Measurements from ENCODE around the gene CAMTA1. TPM values are rescaled to one million over a fixed set of nuclear protein-coding genes. Genes with fewer than 3 reads are reported as not detected.

The CAMTA1 gene
- total and polyA plus RNA-seq, 8 donors, result 42.8 to 213 (median 118) TPM

DNA sequence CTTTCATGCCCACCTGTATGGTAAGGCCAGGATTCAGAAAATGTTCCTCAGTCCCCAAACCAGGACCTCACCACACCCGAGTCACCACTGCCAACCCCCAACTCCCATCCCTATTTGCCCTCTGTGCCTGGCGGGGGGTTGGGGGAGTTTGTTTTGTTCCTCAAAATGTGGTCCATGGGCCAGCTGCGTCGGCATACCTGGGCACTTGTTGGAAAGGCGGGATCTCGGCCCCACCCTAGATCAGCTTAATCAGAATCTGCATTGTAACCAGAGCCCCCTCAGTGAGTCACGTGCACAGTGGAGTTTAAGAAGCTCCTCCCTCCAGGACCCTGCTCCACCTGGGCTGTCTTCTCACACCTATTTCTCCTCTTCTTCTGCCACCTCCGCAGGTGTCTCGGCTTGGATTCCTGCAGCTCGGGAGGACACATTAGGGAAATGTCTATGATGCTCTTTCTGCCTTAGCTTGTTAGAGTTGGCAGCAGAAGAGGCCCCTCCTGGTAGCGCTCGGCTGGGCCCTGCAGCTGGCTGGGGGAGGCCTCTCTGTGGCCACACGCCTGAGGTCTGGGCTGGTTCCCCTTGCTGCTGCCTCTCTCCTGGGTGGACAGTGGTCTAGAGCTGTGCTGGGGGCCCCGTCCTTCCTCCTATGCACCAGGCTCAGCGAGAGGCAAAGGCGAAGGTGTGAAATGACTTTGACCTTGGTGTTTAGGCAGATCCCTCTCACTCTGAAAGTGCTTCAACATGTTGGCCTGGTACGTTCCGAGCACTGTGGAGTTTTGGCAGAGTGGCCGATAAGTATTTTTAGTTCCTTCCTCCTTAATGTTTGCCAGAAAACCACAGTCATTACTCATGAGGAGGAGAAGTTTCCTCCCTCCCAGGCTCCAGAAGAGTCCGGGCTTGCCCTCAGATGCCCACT is 41.8 kb upstream of the CAMTA1 start:
- peak; percentile 58 to 68 for DNase-seq
- TF ChIP-seq POLR2AphosphoS5 (IDR thresholded peaks at IDR 0.05) (peak in 2 of 3 donors; percentile 32 to 41), EP300 (IDR thresholded peaks at IDR 0.05) (no peak)
- Histone ChIP-seq H3K27ac (peak overlapping the region; percentile 73 to 89 (median 79)), H3K36me3 (no peaks in the 10 kb centered on the region), H3K4me3 (no peak overlapping the region), H3K9me3 (no peaks in the 10 kb centered on the region), H3K27me3 (no peaks in the 10 kb centered on the region), H3K4me1 (peaks cover 10 to 26% (median 17%) of the 10 kb centered on the region in 4 donors)
- 35 to 37% (median 37%) methylated on average over 20 of the region's 20 CpGs for WGBS, 5 donors
- intact Hi-C loops (cut with DNase I; ENCODE audit: low total_unique reads), result no loop called here

DNA sequence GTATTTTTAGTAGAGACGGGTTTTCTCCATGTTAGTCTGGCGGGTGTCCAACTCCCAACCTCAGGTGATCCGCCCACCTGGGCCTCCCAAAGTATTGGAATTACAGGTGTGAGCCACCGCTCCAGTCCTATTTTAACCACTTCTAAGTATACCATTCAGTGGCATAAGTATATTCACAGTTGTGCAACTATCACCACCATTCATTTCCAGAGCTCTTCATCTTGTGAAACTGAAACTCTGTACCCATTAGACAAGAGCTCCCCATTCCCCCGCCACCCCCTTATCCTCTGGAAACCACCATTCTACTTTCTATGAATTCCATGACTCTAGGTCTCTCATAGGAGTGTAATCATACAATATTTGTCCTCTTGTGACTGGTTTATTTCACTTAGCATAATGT is 40.2 kb upstream of the CAMTA1 start:
- WGBS, 5 donors, result 83 to 89% (median 87%) methylated on average over 5 of the region's 5 CpGs
- TF ChIP-seq POLR2A (IDR thresholded peaks at IDR 0.05), result no peak
- TF ChIP-seq EP300 (IDR thresholded peaks at IDR 0.05), result no peak
- TF ChIP-seq POLR2AphosphoS5 (IDR thresholded peaks at IDR 0.05), result no peak
- TF ChIP-seq, protein P1, sequence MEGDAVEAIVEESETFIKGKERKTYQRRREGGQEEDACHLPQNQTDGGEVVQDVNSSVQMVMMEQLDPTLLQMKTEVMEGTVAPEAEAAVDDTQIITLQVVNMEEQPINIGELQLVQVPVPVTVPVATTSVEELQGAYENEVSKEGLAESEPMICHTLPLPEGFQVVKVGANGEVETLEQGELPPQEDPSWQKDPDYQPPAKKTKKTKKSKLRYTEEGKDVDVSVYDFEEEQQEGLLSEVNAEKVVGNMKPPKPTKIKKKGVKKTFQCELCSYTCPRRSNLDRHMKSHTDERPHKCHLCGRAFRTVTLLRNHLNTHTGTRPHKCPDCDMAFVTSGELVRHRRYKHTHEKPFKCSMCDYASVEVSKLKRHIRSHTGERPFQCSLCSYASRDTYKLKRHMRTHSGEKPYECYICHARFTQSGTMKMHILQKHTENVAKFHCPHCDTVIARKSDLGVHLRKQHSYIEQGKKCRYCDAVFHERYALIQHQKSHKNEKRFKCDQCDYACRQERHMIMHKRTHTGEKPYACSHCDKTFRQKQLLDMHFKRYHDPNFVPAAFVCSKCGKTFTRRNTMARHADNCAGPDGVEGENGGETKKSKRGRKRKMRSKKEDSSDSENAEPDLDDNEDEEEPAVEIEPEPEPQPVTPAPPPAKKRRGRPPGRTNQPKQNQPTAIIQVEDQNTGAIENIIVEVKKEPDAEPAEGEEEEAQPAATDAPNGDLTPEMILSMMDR (IDR thresholded peaks at IDR 0.05), result no peak
- H3K9me3 ChIP-seq, result no peaks in the 10 kb centered on the region
- H3K4me1 ChIP-seq, result peaks cover 10 to 26% (median 17%) of the 10 kb centered on the region in 4 donors
- H3K27me3 ChIP-seq, result no peaks in the 10 kb centered on the region
- no peak overlapping the region for H3K4me3 ChIP-seq
- no peak overlapping the region for H3K27ac ChIP-seq
- H3K36me3 ChIP-seq, result no peaks in the 10 kb centered on the region
- intact Hi-C loops (cut with DNase I; ENCODE audit: low total_unique reads), result no loop called here
- DNase-seq, result no peak

DNA sequence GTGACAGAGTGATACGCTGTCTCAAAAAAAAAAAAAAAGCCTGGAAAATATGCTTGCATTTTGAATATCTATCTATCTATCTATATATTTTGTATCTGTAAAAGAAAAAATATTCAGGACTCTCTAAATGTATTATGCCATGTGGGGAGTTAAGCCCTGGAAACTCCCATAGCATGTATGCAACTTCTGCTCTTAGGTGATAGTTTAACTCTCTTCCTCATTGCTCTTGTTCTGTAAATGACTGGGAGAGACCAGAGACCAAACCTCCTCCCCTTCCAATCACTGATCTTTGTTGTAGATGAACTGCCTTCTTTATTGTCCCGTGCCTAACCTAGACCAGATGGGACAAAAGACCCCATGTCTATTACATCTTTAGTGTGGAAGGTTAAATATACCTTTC is 37.6 kb upstream of the CAMTA1 start:
- H3K27ac ChIP-seq, result no peak overlapping the region
- no peak overlapping the region for H3K4me3 ChIP-seq
- no peaks in the 10 kb centered on the region for H3K27me3 ChIP-seq
- no peak for DNase-seq
- no peaks in the 10 kb centered on the region for H3K9me3 ChIP-seq
- peaks cover 10 to 26% (median 16%) of the 10 kb centered on the region in 4 donors for H3K4me1 ChIP-seq
- intact Hi-C loops (cut with DNase I; ENCODE audit: low total_unique reads), result no loop called here
- TF ChIP-seq EP300 (IDR thresholded peaks at IDR 0.05) (no peak), POLR2A (IDR thresholded peaks at IDR 0.05) (no peak), POLR2AphosphoS5 (IDR thresholded peaks at IDR 0.05) (no peak)
- TF ChIP-seq, protein P1 (IDR thresholded peaks at IDR 0.05), result no peak
- H3K36me3 ChIP-seq, result no peaks in the 10 kb centered on the region
- WGBS, 5 donors, result 89 to 93% (median 91%) methylated on average over 2 of the region's 2 CpGs

DNA sequence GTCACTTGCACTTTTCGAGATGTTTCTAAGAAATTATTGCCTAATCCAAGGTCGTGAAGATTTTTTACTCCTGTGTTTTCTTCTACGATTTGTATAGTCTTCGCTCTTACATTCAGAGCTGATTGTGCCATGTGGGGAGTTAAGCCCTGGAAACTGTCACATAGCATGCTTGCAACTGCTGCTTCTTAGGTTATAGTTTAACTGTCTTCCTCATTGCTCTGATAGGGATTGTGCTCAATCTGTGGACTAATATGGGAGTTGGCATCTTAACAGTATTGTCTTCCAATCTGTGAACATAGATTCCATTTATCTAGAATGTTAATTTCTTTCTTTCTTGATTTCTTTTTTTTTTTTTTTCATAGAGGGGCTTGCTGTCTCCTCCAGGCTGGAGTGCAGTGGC is 34.8 kb upstream of the CAMTA1 start:
- TF ChIP-seq POLR2AphosphoS5 (IDR thresholded peaks at IDR 0.05), result no peak
- TF ChIP-seq, protein P1 (IDR thresholded peaks at IDR 0.05), result no peak
- TF ChIP-seq EP300 (IDR thresholded peaks at IDR 0.05), result no peak
- no peak for TF ChIP-seq POLR2A (IDR thresholded peaks at IDR 0.05)
- Histone ChIP-seq H3K27ac (no peak overlapping the region), H3K4me1 (peaks cover 0 to 7% (median 0%) of the 10 kb centered on the region in 4 donors), H3K36me3 (no peaks in the 10 kb centered on the region), H3K9me3 (no peaks in the 10 kb centered on the region), H3K27me3 (no peaks in the 10 kb centered on the region), H3K4me3 (no peak overlapping the region)
- intact Hi-C loops (cut with DNase I; ENCODE audit: low total_unique reads), result no loop called here
- WGBS, 5 donors, result 84 to 92% (median 88%) methylated on average over 4 of the region's 4 CpGs
- no peak for DNase-seq

Measured in stomach (tissue), 9 donors.